ENCODE measurements around the gene STRADB. TPM values are rescaled to one million over a fixed set of nuclear protein-coding genes. Genes with fewer than 3 reads are reported as not detected.
"Not testable (repeated sequence)": the region's sequence is repeated elsewhere in the genome, so short reads cannot be mapped to it uniquely, and the experiment has no call there.

STRADB gene
- total RNA-seq, 1 donor from 2014 or later: 18.5 TPM

GRCh38 chr2:201465524-201465971 is 14.0 kb downstream of the STRADB start:
- peak; percentile 46 for DNase-seq
- H3K27ac Mint-ChIP-seq: no peak overlapping the region
- H3K9me3 Mint-ChIP-seq: no peaks in the 10 kb centered on the region
- no peak overlapping the region for H3K4me3 Mint-ChIP-seq
- H3K27me3 Mint-ChIP-seq: no peaks in the 10 kb centered on the region
- peaks cover 43% of the 10 kb centered on the region for H3K36me3 Mint-ChIP-seq (ENCODE audit: low read depth)
- H3K4me1 Mint-ChIP-seq: peaks cover 5% of the 10 kb centered on the region
- intact Hi-C loops (cut with micrococcal nuclease): no loop called here

GRCh38 chr2:201466050-201466675 is 14.6 kb downstream of the STRADB start:
- Mint-ChIP-seq H3K4me3 (no peak overlapping the region), H3K4me1 (peaks cover 5% of the 10 kb centered on the region), H3K36me3 (ENCODE audit: low read depth) (peaks cover 45% of the 10 kb centered on the region), H3K9me3 (no peaks in the 10 kb centered on the region), H3K27ac (no peak overlapping the region), H3K27me3 (no peaks in the 10 kb centered on the region)
- no peak for DNase-seq
- intact Hi-C loops (cut with micrococcal nuclease): no loop called here

- Mint-ChIP-seq H3K27ac (no peak overlapping the region), H3K9me3 (no peaks in the 10 kb centered on the region), H3K4me1 (peaks cover 5% of the 10 kb centered on the region), H3K27me3 (no peaks in the 10 kb centered on the region), H3K36me3 (ENCODE audit: low read depth) (peaks cover 35% of the 10 kb centered on the region), H3K4me3 (no peak overlapping the region)
- DNase-seq: no peak
- intact Hi-C loops (cut with micrococcal nuclease): no loop called here
Measured at GRCh38 chr2:201467666-201468065, 16.1 kb downstream of the STRADB start.

GRCh38 chr2:201470821-201471731 is 19.5 kb downstream of the STRADB start:
- Mint-ChIP-seq H3K4me1 (peaks cover 5% of the 10 kb centered on the region), H3K36me3 (ENCODE audit: low read depth) (peaks cover 41% of the 10 kb centered on the region), H3K4me3 (no peak overlapping the region), H3K9me3 (no peaks in the 10 kb centered on the region), H3K27me3 (no peaks in the 10 kb centered on the region), H3K27ac (no peak overlapping the region)
- intact Hi-C loops (cut with micrococcal nuclease): no loop called here
- DNase-seq: no peak

- Mint-ChIP-seq H3K27ac (no peak overlapping the region), H3K4me3 (no peak overlapping the region), H3K27me3 (no peaks in the 10 kb centered on the region), H3K4me1 (peaks cover 5% of the 10 kb centered on the region), H3K36me3 (ENCODE audit: low read depth) (peaks cover 41% of the 10 kb centered on the region), H3K9me3 (no peaks in the 10 kb centered on the region)
- DNase-seq: peak; percentile 51
- intact Hi-C loops (cut with micrococcal nuclease): no loop called here
Measured at GRCh38 chr2:201471732-201472393, 20.3 kb downstream of the STRADB start.

GRCh38 chr2:201472411-201472810 is 20.9 kb downstream of the STRADB start:
- Mint-ChIP-seq H3K9me3 (no peaks in the 10 kb centered on the region), H3K4me1 (peaks cover 5% of the 10 kb centered on the region), H3K4me3 (no peak overlapping the region), H3K36me3 (ENCODE audit: low read depth) (peaks cover 39% of the 10 kb centered on the region), H3K27me3 (no peaks in the 10 kb centered on the region), H3K27ac (no peak overlapping the region)
- DNase-seq: no peak
- intact Hi-C loops (cut with micrococcal nuclease): no loop called here

- peaks cover 4% of the 10 kb centered on the region for H3K27me3 Mint-ChIP-seq
- peaks cover 6% of the 10 kb centered on the region for H3K36me3 Mint-ChIP-seq (ENCODE audit: low read depth)
- no peak overlapping the region for H3K27ac Mint-ChIP-seq
- no peaks in the 10 kb centered on the region for H3K9me3 Mint-ChIP-seq
- intact Hi-C loops (cut with micrococcal nuclease): no loop called here
- H3K4me1 Mint-ChIP-seq: no peaks in the 10 kb centered on the region
- DNase-seq: no peak
- no peak overlapping the region for H3K4me3 Mint-ChIP-seq
Measured at GRCh38 chr2:201482543-201482942, 31.0 kb downstream of the STRADB start.

- no peaks in the 10 kb centered on the region for H3K9me3 Mint-ChIP-seq
- no peak for DNase-seq
- H3K4me3 Mint-ChIP-seq: no peak overlapping the region
- H3K27ac Mint-ChIP-seq: no peak overlapping the region
- intact Hi-C loops (cut with micrococcal nuclease): no loop called here
- peaks cover 6% of the 10 kb centered on the region for H3K27me3 Mint-ChIP-seq
- peaks cover 5% of the 10 kb centered on the region for H3K36me3 Mint-ChIP-seq (ENCODE audit: low read depth)
- H3K4me1 Mint-ChIP-seq: no peaks in the 10 kb centered on the region
Measured at GRCh38 chr2:201483342-201483741, 31.8 kb downstream of the STRADB start.

GRCh38 chr2:201483758-201484157 is 32.2 kb downstream of the STRADB start:
- H3K4me1 Mint-ChIP-seq; H3K27me3 Mint-ChIP-seq; H3K9me3 Mint-ChIP-seq; H3K27ac Mint-ChIP-seq; DNase-seq; H3K4me3 Mint-ChIP-seq; intact Hi-C loops (cut with micrococcal nuclease); H3K36me3 Mint-ChIP-seq (ENCODE audit: low read depth): not testable (repeated sequence)

GRCh38 chr2:201484805-201485204 is 33.3 kb downstream of the STRADB start:
- no peaks in the 10 kb centered on the region for H3K4me1 Mint-ChIP-seq
- peaks cover 8% of the 10 kb centered on the region for H3K27me3 Mint-ChIP-seq
- DNase-seq: no peak
- H3K9me3 Mint-ChIP-seq: no peaks in the 10 kb centered on the region
- intact Hi-C loops (cut with micrococcal nuclease): no loop called here
- H3K27ac Mint-ChIP-seq: no peak overlapping the region
- H3K4me3 Mint-ChIP-seq: no peak overlapping the region
- H3K36me3 Mint-ChIP-seq (ENCODE audit: low read depth): peaks cover 2% of the 10 kb centered on the region

GRCh38 chr2:201490291-201490690 is 38.8 kb downstream of the STRADB start:
- DNase-seq: no peak
- intact Hi-C loops (cut with micrococcal nuclease): no loop called here
- H3K27ac Mint-ChIP-seq: no peak overlapping the region

GRCh38 chr2:201496785-201497184 is 45.2 kb downstream of the STRADB start:
- no peak for DNase-seq
- Mint-ChIP-seq H3K27ac (no peak overlapping the region), H3K36me3 (ENCODE audit: low read depth) (no peaks in the 10 kb centered on the region), H3K27me3 (peaks cover 21% of the 10 kb centered on the region), H3K4me3 (no peak overlapping the region), H3K9me3 (peaks cover 3% of the 10 kb centered on the region), H3K4me1 (no peaks in the 10 kb centered on the region)
- intact Hi-C loops (cut with micrococcal nuclease): no loop called here

More at GRCh38 chr2:201490291-201490690, 38.8 kb downstream of the STRADB start:
- H3K4me3 Mint-ChIP-seq: no peak overlapping the region
- no peaks in the 10 kb centered on the region for H3K4me1 Mint-ChIP-seq
- H3K27me3 Mint-ChIP-seq: peaks cover 29% of the 10 kb centered on the region
- H3K9me3 Mint-ChIP-seq: no peaks in the 10 kb centered on the region
- H3K36me3 Mint-ChIP-seq (ENCODE audit: low read depth): no peaks in the 10 kb centered on the region

- H3K9me3 Mint-ChIP-seq: peaks cover 14% of the 10 kb centered on the region
- intact Hi-C loops (cut with micrococcal nuclease): no loop called here
- H3K4me3 Mint-ChIP-seq: no peak overlapping the region
- no peaks in the 10 kb centered on the region for H3K4me1 Mint-ChIP-seq
- no peak overlapping the region for H3K27ac Mint-ChIP-seq
- H3K27me3 Mint-ChIP-seq: peaks cover 2% of the 10 kb centered on the region
- no peaks in the 10 kb centered on the region for H3K36me3 Mint-ChIP-seq (ENCODE audit: low read depth)
- no peak for DNase-seq
Measured at GRCh38 chr2:201500534-201500933, 49.0 kb downstream of the STRADB start.

- Mint-ChIP-seq H3K9me3 (peaks cover 14% of the 10 kb centered on the region), H3K27ac (no peak overlapping the region), H3K36me3 (ENCODE audit: low read depth) (no peaks in the 10 kb centered on the region), H3K4me3 (no peak overlapping the region), H3K27me3 (peaks cover 2% of the 10 kb centered on the region), H3K4me1 (no peaks in the 10 kb centered on the region)
- intact Hi-C loops (cut with micrococcal nuclease): no loop called here
- DNase-seq: no peak
Measured at GRCh38 chr2:201502713-201503112, 51.2 kb downstream of the STRADB start.
